SKM-1 (cell line): ENCODE data around the gene DOC2A.
"Not testable (repeated sequence)": the region's sequence is repeated elsewhere in the genome, so short reads cannot be mapped to it uniquely, and the experiment has no call there.

Source experiments
- DNase-seq: peaks from one replicate; lab custom pipeline; 2025; ENCODE audit not compliant: unreplicated experiment; lab: John Stamatoyannopoulos, UW

The DOC2A gene

GRCh38 chr16:30027588-30028437, 17.0 kb upstream of the DOC2A start:
- no peak for DNase-seq

DNA sequence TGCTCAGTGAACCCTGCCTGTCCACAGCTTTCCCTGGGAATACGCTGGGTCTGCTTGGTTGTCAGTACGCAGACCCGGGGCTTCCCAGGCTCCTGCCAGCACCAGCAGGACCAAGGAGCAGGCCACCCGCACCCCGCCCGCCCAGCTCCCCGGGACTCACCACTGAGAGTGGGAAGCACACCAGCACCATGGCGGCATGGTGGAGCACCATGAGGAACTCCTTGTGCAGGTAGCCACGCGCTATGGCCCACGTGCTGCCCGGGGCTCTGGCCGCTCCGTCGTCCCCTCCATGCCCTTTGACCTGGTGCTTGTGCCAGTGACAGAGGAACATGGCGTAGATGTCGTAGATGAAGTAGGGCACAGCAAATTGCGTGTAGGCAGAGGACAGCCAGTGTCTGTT, 15.6 kb upstream of the DOC2A start:
- DNase-seq: no peak

GRCh38 chr16:30025574-30025973, 14.7 kb upstream of the DOC2A start:
- no peak for DNase-seq

- DNase-seq: no peak
These were observed 14.3 kb upstream of the DOC2A start for GRCh38 chr16:30025156-30025555.

- no peak for DNase-seq
These were observed 13.6 kb upstream of the DOC2A start for GRCh38 chr16:30024451-30024850.

- DNase-seq: no peak
These were observed 12.8 kb upstream of the DOC2A start for GRCh38 chr16:30023586-30023985.

DNA sequence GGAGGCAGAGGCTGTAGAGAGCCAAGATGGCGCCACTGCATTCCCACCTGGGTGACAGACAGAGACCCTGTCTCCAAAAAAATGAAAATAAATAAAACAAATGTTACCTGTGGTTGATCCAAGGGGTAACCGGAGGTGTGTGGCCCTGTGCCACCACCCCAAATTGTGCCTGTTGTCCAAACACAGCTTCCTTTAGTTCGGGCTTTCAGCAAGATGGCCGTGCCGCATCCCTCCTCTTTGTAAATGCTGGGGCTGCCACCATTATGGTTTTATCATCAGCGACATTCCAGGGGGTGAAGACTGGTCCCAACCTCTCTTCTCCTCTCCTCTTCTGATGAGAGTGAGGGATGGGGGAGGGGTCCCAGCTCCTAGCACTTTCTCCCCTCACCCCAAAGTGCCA, 12.1 kb upstream of the DOC2A start, which contains the start of gene C16orf92:
Gene C16orf92, plus strand, starts transcription at position 312 of the 400 bp plus-strand sequence. CDS start 143 bp downstream, outside the sequence.
- DNase-seq: no peak

GRCh38 chr16:30018731-30019158, 7.9 kb upstream of the DOC2A start:
- no peak for DNase-seq

GRCh38 chr16:30017937-30018336, 7.1 kb upstream of the DOC2A start:
- not testable (repeated sequence) for DNase-seq

- DNase-seq: no peak
These were observed 6.4 kb upstream of the DOC2A start for GRCh38 chr16:30017277-30017656.

DNA sequence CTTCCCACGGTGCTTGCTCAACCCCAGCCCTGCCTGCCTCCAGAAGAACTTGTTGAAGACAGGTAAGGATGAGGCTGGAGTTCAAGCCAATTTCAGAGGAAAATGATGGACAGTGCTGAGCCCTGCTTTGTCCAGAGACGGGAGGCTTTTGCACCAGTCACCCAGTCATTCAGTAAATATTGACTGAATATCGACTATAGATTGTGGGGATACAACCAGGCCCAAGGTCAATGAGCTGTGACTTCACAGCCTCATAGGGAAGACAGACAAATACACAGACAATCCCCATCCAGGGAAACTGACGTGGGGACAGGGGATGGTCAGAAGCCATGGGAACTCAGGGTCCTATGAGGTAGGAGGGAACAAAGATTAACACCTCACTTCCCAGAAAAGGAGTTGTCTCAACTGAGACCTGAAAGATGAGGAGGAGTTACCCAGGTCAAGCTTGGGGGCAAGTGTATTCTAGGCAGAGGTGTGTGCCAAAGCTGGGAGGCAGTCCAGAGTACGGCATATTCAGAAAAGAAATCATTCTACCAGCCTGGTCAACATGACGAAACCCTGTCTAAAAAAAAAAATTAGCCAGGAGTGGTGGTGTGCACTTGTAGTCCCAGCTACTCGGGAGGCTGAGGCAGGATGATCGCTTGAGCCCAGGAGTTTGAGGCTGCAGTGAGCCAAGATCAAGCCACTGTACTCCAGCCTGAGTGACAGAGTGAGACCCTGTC, 5.9 kb upstream of the DOC2A start:
- no peak for DNase-seq

DNA sequence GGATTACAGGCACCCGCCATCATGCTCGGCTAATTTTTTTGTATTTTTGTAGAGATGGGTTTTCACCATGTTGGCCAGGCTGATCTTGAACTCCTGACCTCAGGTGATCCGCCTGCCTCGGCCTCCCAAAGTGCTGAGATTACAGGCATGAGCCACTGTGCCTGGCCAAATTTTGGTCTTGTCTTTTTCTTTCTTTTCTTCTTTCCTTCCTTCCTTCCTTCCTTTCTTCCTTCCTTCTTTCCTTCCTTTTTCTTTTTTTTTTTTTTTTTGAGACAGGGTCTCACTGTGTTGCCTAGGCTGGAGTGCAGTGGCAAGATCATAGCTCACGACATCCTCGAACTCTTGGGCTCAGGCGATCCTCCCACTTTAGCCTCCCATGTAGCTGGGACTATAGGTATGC, 4.6 kb upstream of the DOC2A start:
- DNase-seq: not testable (repeated sequence)

- DNase-seq: not testable (repeated sequence)
These were observed 1.8 kb upstream of the DOC2A start for GRCh38 chr16:30012598-30012997.

DNA sequence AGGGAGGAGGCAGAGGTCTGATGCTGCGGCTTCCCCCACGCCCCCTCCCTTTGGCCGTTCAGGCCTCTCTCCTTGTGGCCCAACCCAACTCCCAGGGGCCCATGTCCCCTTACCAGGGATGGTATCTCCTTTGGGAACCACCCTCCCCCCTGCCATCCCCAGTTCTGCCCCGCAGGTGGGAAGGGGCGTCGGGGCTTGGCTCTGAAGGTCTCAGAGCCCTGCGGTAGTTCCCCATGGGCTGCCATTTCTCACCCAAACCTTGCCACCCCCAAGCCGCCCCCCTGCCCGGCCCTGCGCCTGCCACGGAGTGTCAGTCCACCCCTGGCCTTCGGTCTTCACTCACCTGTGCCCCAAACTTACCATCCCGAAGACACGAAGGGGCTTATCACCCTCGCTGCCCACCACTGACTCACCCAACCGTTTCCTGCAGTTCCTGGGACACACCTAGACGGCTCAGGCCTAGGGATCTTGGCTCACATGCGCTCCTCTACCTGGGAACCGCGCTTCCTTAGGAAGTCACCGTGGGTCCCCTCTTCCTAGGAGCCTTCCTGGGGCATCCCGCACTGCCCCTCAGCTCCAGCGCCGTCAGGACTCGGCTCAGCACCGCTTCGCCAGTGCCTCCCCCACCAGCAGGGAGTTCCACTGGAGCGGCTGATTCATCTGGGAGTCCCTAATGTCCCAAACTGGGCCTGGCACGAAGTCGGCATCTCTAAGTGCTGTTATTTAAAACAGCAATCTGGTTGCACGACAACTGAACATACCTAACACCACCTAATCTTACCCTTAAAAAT, 1.1 kb upstream of the DOC2A start:
- no peak for DNase-seq

DNA sequence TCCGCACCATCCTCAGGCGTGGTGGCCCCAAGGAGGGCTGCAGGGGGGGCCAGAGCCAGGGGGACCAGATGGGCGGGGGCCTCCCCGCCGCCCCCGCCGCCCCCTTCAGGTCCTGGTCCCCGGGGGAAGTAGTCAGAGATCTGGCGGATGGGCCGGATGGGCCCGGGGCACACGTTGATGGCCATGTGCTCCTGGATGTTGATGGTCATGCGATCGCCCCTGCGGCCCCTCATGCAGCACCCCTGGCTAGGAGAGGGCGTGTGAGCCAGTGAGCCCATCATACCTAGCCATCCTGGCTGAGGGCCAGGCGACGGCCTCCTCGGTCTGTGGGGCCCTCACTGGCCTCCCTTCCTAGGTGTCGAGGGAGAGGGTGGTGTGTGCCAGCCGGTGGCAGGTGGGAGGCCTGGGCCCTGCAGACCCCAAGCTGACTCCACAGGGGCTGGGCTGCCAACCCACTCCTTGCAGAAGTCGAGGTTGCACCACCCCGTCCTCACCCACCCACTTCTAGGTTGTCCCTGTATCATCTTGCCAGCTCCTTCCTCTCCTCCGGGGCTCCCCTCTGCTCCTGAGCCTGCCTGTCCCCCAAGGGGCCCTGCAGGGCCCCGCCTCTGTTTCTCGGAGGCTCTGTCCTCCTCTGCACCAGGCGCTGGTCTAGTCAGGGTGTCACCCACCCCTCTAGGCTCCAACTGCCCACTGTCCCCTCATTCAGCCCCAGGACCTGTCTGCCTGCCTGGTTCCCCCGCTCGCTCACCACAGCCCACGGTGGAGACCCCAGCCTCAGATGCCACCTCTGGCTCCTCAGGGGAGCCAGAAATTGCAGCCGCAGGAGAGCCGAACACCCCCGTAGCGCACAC, 610 bp downstream of the DOC2A start:
- no peak for DNase-seq

DNA sequence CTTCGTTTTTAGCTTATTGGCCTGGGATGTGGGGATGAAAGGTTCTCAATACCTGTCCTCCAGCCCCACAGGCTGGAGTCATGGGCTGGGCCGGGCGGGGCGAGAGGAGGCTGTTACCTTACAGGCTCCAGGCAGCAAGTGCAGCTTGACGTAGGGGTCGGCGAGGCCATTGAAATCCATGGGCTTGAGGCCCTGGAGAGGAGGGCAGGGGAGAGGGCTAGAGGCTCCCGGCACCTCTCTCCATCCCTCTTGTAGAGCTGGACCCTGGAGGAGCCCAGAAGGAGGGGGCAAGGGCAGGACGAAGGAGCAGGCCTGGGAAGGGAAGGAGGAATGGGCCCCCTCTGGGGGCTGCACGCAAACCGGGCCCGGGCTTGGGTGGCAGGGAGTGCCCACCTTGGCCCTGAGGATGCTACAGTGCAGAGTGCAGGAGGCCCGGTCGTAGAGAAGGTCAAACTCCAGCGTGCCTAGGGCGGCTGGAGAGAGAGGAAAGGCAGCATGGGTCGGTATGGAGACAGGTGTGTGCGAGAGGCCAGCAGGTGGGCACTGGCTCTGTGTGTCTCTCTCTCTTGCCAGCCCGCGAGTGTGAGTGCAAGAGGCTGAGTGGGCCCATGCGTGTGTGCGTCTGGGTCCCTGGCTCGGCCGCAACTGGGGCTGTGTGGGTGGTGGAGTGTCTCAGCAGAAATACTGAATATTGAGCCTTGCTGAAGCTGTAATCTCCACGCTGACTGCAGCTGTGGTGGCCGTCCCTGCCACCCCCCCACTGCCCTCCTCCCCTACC, 1.6 kb downstream of the DOC2A start:
- no peak for DNase-seq

DNA sequence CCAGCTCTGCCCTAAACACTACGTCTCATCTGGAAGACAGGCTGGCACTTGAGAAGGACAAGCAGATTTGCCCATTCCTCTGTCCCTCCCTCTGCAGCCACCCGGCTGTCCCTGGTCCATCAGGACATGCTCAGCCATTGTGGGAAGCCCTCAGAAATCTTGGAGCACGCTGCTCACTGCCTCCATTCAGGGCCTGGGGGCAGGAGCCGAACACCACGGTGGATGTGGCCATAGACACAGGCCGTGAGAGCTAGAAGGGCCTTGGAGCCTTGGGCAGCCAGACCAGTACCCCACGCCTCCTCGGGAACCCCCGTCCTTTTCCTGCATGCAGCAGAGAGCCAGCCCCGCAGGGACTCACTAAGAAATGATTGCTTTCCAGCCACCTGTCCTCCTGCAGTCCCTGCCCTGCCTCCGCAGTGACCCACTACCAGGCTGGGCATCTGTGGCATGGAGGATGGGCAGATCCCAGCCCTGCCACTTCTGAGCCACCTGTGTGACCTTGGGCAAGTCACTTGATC, 3.4 kb downstream of the DOC2A start:
- no peak for DNase-seq

- no peak for DNase-seq
These were observed 4.0 kb downstream of the DOC2A start for GRCh38 chr16:30006659-30007377.

DNA sequence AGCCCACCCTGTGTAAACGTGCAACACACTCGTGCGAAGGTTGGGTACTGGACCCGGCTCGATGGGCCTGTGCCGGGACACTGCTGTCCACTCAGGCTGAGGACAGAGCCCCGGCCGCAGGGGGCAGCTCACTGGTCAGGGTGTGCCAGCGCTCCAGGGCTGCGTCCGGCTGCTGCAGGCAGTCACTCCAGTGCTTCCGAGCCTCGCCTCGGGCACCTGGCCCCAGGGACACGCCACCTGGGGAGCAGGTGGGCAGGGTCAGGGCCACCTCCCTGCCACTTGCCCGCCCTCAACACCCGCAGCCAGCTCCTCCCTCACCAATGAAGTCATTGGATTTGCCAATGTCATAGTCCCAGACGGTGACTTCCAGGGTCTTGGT, 4.7 kb downstream of the DOC2A start:
- DNase-seq: no peak
